ENCODE data around the gene SYNPO2. TPM values are rescaled to one million over a fixed set of nuclear protein-coding genes. Genes with fewer than 3 reads are reported as not detected.

SYNPO2 gene
- total and polyA plus RNA-seq, 2 donors (not counting 1 experiment from before 2014, with no cell fraction given) = 0.03 to 0.20 TPM

DNA sequence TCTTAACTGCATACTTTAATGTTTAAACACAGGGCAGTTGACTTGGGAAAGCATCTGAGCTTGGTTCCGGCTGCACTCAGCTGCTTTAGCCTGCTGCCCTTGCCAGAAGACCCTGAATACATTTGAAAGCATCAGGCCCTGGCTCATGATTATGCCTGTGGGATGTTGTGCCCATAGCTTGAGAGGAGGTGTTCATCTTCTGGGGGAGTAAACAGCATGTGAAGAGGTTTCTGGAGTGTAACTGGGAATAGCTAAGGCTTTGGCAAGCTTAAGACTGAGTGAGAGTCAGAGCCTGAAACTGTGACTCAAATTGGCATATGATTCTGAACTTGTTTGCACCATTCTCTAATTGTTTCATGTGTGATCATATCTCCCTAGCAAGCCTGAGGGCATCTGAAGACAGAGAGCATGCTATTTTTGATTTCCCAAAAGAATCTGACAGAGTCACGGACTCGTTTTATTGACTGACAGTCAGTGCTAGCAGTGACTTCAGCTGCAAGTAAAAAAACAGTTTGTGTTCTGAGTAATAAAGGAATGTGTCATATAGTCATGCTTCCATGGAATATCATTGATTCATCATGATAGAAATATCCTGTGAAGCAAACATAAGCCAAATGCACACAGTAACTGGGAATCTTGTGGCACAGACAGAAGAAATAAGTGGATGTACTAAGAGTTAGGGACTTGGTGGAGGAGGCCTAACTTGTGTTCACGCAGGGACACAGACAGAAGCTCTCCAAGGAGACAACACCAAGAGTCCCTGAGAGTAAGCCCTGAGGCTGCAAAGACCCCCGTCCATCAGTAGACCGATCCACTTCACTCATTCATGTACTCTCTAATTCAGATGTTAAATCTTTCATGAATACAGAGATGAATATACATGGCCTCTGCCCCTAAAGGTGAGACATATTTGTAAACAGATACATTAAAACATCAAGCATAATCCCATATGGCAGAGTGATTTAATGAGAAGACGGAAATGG is 100.7 kb downstream of the SYNPO2 start:
- H3K9me3 ChIP-seq (ENCODE audit: control extremely low read depth in 1 of 3, control insufficient read depth in 2 of 3, insufficient read depth in 1 of 3, low read length in 2 of 3) = no peaks in the 10 kb centered on the region
- no peaks in the 10 kb centered on the region for H3K79me2 ChIP-seq (ENCODE audit: control insufficient read depth, insufficient read depth, low read length)
- Mint-ChIP-seq H3K4me3 (no peak overlapping the region), H3K27ac (no peak overlapping the region), H3K27me3 (peaks cover 3% of the 10 kb centered on the region), H3K4me1 (peaks cover 9% of the 10 kb centered on the region), H3K9me3 (ENCODE audit: insufficient read depth) (no peaks in the 10 kb centered on the region)
- DNase-seq (no peak), ATAC-seq (ENCODE audit: low read depth) (no peak)
- no peaks in the 10 kb centered on the region for H3K36me3 ChIP-seq (replicated peaks in 1 of 2; ENCODE audit: control extremely low read depth in 1 of 2, control insufficient read depth in 1 of 2, extremely low read depth in 1 of 2, insufficient read depth in 2 of 2, low read length in 1 of 2)
- H3K27me3 ChIP-seq (replicated peaks in 1 of 4; ENCODE audit: control extremely low read depth in 1 of 4, control insufficient read depth in 3 of 4, insufficient read depth in 4 of 4, low read length in 3 of 4) = no peaks in the 10 kb centered on the region
- TF ChIP-seq, protein P1, sequence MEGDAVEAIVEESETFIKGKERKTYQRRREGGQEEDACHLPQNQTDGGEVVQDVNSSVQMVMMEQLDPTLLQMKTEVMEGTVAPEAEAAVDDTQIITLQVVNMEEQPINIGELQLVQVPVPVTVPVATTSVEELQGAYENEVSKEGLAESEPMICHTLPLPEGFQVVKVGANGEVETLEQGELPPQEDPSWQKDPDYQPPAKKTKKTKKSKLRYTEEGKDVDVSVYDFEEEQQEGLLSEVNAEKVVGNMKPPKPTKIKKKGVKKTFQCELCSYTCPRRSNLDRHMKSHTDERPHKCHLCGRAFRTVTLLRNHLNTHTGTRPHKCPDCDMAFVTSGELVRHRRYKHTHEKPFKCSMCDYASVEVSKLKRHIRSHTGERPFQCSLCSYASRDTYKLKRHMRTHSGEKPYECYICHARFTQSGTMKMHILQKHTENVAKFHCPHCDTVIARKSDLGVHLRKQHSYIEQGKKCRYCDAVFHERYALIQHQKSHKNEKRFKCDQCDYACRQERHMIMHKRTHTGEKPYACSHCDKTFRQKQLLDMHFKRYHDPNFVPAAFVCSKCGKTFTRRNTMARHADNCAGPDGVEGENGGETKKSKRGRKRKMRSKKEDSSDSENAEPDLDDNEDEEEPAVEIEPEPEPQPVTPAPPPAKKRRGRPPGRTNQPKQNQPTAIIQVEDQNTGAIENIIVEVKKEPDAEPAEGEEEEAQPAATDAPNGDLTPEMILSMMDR (IDR thresholded peaks at IDR 0.05) = no peak
- no peak for TF ChIP-seq EZH2 (IDR thresholded peaks at IDR 0.05; ENCODE audit: borderline replicate concordance, insufficient read depth, low read depth, low read length, poor library complexity, severe bottlenecking)
- ChIA-PET POLR2A (no interaction called here), CTCF (no interaction called here)
- no peaks in the 10 kb centered on the region for H4K20me1 ChIP-seq (ENCODE audit: control insufficient read depth, insufficient read depth, low read length, poor library complexity, severe bottlenecking)
- H2AFZ ChIP-seq (ENCODE audit: insufficient read depth, low read depth, low read length, poor library complexity, severe bottlenecking) = no peak overlapping the region
- no peak overlapping the region for H3K4me2 ChIP-seq (replicated peaks; ENCODE audit: low read depth, low read length, poor library complexity, severe bottlenecking)
- WGBS (ENCODE audit: insufficient coverage) = 100% methylated on average over 1 of the region's 7 CpGs
- intact Hi-C loops (cut with micrococcal nuclease) = no loop called here
- H3K4me3 ChIP-seq (ENCODE audit: control extremely low read depth in 1 of 5, extremely low read depth in 1 of 5, insufficient read depth in 1 of 5, low read depth in 2 of 5, low read length in 4 of 5) = no peak overlapping the region
- H3K4me1 ChIP-seq (ENCODE audit: control insufficient read depth in 2 of 2, insufficient read depth in 2 of 2, low read length in 2 of 2) = no peaks in the 10 kb centered on the region
- H3K9ac ChIP-seq (ENCODE audit: low read length) = no peak overlapping the region
- no peak overlapping the region for H3K27ac ChIP-seq (ENCODE audit: low read length in 2 of 2)

GRCh38 chr4:118991686-118992085 is 103.0 kb downstream of the SYNPO2 start:
- H3K4me3 ChIP-seq (ENCODE audit: control extremely low read depth in 1 of 5, extremely low read depth in 1 of 5, insufficient read depth in 1 of 5, low read depth in 2 of 5, low read length in 4 of 5) = no peak overlapping the region
- peak overlapping the region; percentile 1 for H2AFZ ChIP-seq (ENCODE audit: insufficient read depth, low read depth, low read length, poor library complexity, severe bottlenecking)
- TF ChIP-seq, protein P1 (IDR thresholded peaks at IDR 0.05) = no peak
- no peak for TF ChIP-seq EZH2 (IDR thresholded peaks at IDR 0.05; ENCODE audit: borderline replicate concordance, insufficient read depth, low read depth, low read length, poor library complexity, severe bottlenecking)
- H3K27ac Mint-ChIP-seq = no peak overlapping the region
- H3K79me2 ChIP-seq (ENCODE audit: control insufficient read depth, insufficient read depth, low read length) = no peaks in the 10 kb centered on the region
- no peaks in the 10 kb centered on the region for H3K36me3 ChIP-seq (replicated peaks in 1 of 2; ENCODE audit: control extremely low read depth in 1 of 2, control insufficient read depth in 1 of 2, extremely low read depth in 1 of 2, insufficient read depth in 2 of 2, low read length in 1 of 2)
- no peak overlapping the region for H3K9ac ChIP-seq (ENCODE audit: low read length)
- peak overlapping the region; percentile 5 for H3K4me2 ChIP-seq (replicated peaks; ENCODE audit: low read depth, low read length, poor library complexity, severe bottlenecking)
- peaks cover 6% of the 10 kb centered on the region for H3K27me3 Mint-ChIP-seq
- WGBS (ENCODE audit: insufficient coverage) = 59% methylated on average over 5 of the region's 5 CpGs
- no peaks in the 10 kb centered on the region for H3K4me1 ChIP-seq (ENCODE audit: control insufficient read depth in 2 of 2, insufficient read depth in 2 of 2, low read length in 2 of 2)
- no peaks in the 10 kb centered on the region for H3K9me3 Mint-ChIP-seq (ENCODE audit: insufficient read depth)
- peak overlapping the region; percentile 61 for H3K4me3 Mint-ChIP-seq
- POLR2A ChIA-PET = no interaction called here
- no peaks in the 10 kb centered on the region for H3K27me3 ChIP-seq (replicated peaks in 1 of 4; ENCODE audit: control extremely low read depth in 1 of 4, control insufficient read depth in 3 of 4, insufficient read depth in 4 of 4, low read length in 3 of 4)
- peak; percentile 21 for DNase-seq
- no peaks in the 10 kb centered on the region for H3K9me3 ChIP-seq (ENCODE audit: control extremely low read depth in 1 of 3, control insufficient read depth in 2 of 3, insufficient read depth in 1 of 3, low read length in 2 of 3)
- no peaks in the 10 kb centered on the region for H4K20me1 ChIP-seq (ENCODE audit: control insufficient read depth, insufficient read depth, low read length, poor library complexity, severe bottlenecking)
- ATAC-seq (ENCODE audit: low read depth) = no peak
- H3K4me1 Mint-ChIP-seq = peaks cover 9% of the 10 kb centered on the region
- CTCF ChIA-PET = no interaction called here
- no peak overlapping the region for H3K27ac ChIP-seq (ENCODE audit: low read length in 2 of 2)
- intact Hi-C loops (cut with micrococcal nuclease) = no loop called here

Data from B cell (primary cell).